ENCODE results near the gene FAM222B.

DNA sequence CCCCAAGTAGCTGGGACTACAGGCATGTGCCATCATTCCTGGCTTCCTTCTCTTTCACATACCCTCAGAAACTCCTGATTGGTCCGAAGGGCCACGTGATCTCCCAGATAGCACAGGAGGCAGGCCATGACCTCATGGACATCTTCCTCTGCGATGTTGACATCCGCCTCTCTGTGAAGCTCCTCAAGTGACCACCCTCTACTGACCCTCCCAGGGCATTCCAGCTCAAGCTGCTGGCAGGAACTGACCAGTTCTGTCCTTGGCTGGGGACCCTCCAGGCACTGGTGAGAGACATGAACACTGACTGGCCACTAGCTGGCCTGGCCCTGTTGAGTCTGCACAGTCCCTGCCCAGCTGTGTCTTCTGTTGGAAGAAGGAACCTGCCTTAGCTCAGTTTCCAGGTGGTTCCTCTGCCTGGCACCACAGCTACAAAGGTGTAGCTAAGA lies 17.8 kb upstream of the FAM222B start:
- no peak for TF ChIP-seq EZH2 (IDR thresholded peaks at IDR 0.05; ENCODE audit: low read length)
- TF ChIP-seq, protein P1, sequence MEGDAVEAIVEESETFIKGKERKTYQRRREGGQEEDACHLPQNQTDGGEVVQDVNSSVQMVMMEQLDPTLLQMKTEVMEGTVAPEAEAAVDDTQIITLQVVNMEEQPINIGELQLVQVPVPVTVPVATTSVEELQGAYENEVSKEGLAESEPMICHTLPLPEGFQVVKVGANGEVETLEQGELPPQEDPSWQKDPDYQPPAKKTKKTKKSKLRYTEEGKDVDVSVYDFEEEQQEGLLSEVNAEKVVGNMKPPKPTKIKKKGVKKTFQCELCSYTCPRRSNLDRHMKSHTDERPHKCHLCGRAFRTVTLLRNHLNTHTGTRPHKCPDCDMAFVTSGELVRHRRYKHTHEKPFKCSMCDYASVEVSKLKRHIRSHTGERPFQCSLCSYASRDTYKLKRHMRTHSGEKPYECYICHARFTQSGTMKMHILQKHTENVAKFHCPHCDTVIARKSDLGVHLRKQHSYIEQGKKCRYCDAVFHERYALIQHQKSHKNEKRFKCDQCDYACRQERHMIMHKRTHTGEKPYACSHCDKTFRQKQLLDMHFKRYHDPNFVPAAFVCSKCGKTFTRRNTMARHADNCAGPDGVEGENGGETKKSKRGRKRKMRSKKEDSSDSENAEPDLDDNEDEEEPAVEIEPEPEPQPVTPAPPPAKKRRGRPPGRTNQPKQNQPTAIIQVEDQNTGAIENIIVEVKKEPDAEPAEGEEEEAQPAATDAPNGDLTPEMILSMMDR (optimal IDR thresholded peaks at IDR 0.05 in 1 of 3, IDR thresholded peaks at IDR 0.05 in 1 of 3, conservative IDR thresholded peaks at IDR 0.05 in 1 of 3; ENCODE audit: extremely low read depth in 1 of 3, insufficient read depth in 2 of 3, low read length in 3 of 3), result no peak
